GM18519 (cell line): ENCODE data around the gene ADA.
"Not testable (repeated sequence)": the region's sequence is repeated elsewhere in the genome, so short reads cannot be mapped to it uniquely, and the experiment has no call there.

Source experiments
- ATAC-seq: cut with Tn5 transposase; IDR thresholded peaks from one replicate; pipeline ENCODE4 v1.9.1; 2021; ENCODE audit warnings: mild to moderate bottlenecking, moderate library complexity; ENCODE audit not compliant: unreplicated experiment, low FRiP score

ADA gene

GRCh38 chr20:44606725-44607441 lies 44.6 kb downstream of the ADA start:
- no peak for ATAC-seq

- no peak for ATAC-seq
These were observed 48.2 kb downstream of the ADA start for GRCh38 chr20:44603327-44603726.

GRCh38 chr20:44601801-44602204 lies 49.7 kb downstream of the ADA start:
- no peak for ATAC-seq

- no peak for ATAC-seq
These were observed 50.2 kb downstream of the ADA start for GRCh38 chr20:44601236-44601671.

GRCh38 chr20:44600758-44601201 lies 50.7 kb downstream of the ADA start:
- no peak for ATAC-seq

- no peak for ATAC-seq
These were observed 51.2 kb downstream of the ADA start for GRCh38 chr20:44600301-44600700.

GRCh38 chr20:44599715-44600114 lies 51.8 kb downstream of the ADA start:
- no peak for ATAC-seq

GRCh38 chr20:44598423-44599305 lies 52.8 kb downstream of the ADA start:
- no peak for ATAC-seq

- no peak for ATAC-seq
These were observed 53.6 kb downstream of the ADA start for GRCh38 chr20:44597930-44598329.

GRCh38 chr20:44597516-44597915 lies 54.0 kb downstream of the ADA start:
- no peak for ATAC-seq

- ATAC-seq: no peak
These were observed 54.6 kb downstream of the ADA start for GRCh38 chr20:44596876-44597275.

GRCh38 chr20:44596010-44596409 lies 55.5 kb downstream of the ADA start:
- ATAC-seq: no peak

- no peak for ATAC-seq
These were observed 56.8 kb downstream of the ADA start for GRCh38 chr20:44594730-44595129.

GRCh38 chr20:44593751-44594150 lies 57.7 kb downstream of the ADA start:
- no peak for ATAC-seq

GRCh38 chr20:44592366-44592765 lies 59.1 kb downstream of the ADA start:
- ATAC-seq: no peak

- ATAC-seq: no peak
These were observed 60.3 kb downstream of the ADA start for GRCh38 chr20:44590980-44591778.

GRCh38 chr20:44589537-44589936 lies 62.0 kb downstream of the ADA start:
- ATAC-seq: no peak

GRCh38 chr20:44588321-44588720 lies 63.2 kb downstream of the ADA start:
- ATAC-seq: not testable (repeated sequence)

GRCh38 chr20:44587035-44587980 lies 64.2 kb downstream of the ADA start:
- ATAC-seq: no peak
